HG03175 (cell line): Measurements from ENCODE around the gene CCDC112.
"Not testable (repeated sequence)": the region's sequence is repeated elsewhere in the genome, so short reads cannot be mapped to it uniquely, and the experiment has no call there.

Experiments
- ATAC-seq: cut with Tn5 transposase; IDR thresholded peaks from one replicate; pipeline ENCODE4 v1.9.1; 2021; ENCODE audit warnings: mild to moderate bottlenecking, moderate library complexity; ENCODE audit not compliant: unreplicated experiment

Gene CCDC112

DNA sequence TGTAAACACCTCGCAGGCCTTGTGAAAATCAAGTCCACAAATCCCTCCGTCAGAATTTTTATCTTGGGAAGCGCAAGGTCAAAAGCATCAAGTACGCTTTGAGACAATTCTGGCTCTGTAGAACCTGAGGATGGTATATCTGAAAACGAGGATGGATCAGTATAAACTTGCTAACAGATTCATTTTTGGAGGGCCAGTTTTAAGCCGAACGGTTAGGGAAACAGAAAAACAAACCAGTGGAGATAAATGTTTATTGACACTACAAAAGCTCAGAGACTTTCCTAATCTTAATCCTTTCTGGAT lies 33.4 kb downstream of the CCDC112 start:
- no peak for ATAC-seq

DNA sequence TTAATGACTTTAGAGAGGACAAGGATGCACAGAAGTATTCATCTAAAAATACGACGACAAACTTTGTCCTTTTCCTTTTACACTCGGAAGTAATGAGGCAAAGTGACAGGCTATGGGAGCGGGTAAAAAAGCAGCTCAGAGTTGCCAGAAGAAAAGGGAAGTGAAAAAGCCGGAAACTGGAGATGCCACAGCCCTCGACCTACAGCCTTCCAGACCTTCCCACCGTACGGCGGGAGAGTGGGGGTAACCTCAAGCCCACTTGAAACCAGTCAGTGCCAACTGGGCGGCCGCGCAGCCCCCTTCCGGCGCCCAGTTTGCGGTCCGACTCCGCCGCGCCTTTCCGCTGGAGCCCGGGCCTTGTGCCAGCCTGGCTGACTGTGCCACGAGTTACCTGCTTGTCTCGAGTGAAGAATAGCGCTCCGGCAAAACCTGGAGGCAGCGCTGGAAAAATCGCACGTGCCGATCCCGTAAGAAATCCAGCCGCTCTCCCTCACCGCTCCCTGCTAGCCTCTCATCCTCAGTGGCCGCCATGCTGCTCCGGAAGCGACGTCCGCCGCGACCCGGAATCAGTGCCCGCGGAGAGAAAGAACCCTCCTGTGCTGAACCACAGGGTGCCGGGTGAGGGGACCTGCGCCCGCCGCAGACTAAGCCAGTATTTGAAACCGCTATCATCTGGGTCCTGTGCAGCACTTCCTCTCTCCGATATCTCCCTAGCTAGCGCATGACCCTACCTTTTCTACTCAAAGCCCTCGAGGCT lies 34.0 kb downstream of the CCDC112 start, which contains the start of gene PGGT1B:
Gene PGGT1B, minus strand, starts transcription at position 557 of the 757 bp plus-strand sequence. Its CDS starts 26 bp downstream, at position 531.
- peak; percentile 89 for ATAC-seq

DNA sequence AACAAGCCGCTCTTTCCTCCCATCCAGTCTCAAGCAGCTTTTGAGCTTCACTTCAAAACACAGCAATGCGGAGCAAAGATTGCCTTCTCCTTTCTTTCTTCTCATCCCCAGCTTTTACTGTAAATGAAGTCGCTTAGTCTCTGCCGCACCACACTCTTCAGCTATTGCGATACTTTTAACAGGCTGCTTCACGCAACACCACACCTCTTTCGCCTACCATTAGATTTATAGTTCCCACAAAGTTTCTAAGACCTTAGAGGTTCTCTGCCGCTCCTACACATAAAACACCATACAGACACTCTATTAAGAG lies 34.5 kb downstream of the CCDC112 start:
- ATAC-seq, result peak; percentile 57

DNA sequence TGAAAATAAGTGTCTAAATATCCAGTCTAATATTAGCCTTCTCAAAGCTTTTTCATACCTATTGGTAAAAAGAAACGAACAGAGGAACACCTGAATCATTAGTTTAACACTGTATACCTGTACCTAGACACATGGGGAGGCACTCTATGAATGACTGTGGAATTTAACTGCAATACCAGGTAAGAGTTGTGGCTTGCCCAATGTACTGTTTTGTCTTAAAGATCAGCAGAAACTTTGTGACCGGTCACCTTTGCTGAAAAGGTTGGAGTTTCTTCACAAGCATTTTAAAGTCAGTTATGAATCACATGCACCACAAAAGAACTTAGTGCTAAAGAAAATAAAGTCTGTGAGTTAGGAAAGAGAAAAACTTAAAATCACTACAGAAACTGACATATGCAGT lies 36.2 kb downstream of the CCDC112 start:
- ATAC-seq, result no peak

DNA sequence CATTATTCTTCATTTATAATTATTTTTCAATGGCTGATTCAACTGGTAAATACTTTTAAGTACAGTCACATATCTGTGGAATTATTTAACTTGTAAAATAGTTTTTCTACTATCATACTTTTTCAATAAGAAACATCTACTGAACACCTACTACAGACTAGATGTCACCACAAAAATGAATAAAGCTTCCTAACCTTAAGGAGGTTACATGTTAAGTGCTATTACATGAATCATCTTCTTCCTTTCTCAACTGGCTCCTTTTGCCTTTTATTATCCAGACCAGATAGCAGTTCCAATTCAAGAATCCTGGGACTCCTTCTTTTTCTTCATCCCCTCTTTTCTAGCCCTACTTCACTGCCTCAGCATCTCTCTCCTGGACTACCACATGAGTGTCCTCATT lies 38.5 kb downstream of the CCDC112 start:
- no peak for ATAC-seq

DNA sequence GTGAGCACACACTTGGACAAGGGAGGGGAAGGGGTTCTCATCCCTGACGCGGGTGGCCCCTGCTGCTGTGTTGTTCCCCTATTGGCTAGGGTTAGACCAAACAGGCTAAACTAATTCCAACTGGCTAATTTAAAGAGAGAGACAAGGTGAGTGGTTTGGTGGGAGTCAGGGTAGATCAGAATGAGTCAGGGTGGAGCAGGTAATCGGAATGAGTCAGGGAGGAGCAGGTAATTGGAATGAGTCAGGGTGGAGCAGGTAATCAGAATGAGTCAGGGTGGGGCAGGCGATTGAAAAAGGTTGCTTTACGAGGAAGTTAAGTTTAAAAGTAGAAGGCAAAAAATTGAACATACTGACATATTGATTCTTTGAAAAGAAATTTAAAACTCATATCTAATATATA lies 47.1 kb downstream of the CCDC112 start:
- not testable (repeated sequence) for ATAC-seq

DNA sequence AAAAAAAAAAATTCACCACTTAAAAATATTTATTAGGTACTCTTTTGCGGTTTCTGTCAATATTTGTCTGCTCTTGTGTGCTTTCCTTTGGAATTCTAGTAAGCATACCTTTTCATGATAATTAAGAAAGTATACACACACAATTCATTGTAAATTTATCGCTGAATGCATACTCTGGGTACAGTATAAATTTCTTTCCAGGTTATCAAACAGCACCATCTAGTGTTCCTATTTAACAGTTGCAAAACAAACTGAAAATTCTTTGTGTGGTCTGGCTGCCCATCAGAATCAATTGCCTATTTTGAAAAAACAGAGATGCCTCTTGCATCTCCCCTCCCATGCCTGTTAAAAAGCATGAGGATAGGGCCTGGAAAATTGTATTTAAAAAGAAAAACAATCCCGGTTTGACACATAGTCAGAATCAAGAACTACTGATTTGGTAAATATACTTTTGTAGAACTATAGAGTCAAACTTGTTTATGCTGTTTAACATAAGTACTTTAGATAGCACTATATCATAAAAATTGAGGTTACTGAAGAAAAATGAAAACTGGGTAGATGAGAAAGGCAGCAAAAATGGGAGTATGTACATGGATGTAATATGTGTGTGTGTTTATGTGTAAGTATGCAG lies 50.0 kb downstream of the CCDC112 start:
- peak; percentile 62 for ATAC-seq

DNA sequence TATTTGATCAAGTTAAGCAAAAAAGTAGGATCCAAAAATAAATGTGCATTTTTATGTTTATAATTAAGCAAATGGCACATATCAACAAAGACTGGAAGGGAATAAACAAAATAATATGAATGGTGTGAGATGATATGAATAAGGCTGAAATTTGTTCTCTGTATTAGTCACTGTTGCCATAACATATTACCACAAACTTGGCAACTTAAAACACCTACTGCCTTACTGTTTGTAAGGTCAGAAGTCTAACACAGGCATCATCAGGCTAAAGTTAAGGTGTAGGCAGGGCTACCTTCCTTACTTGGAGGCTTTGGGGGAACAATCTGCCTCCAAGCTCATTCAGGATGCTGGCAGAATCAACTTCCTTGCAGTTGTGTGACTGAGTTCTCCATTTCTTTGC lies 53.0 kb downstream of the CCDC112 start:
- peak; percentile 86 for ATAC-seq

DNA sequence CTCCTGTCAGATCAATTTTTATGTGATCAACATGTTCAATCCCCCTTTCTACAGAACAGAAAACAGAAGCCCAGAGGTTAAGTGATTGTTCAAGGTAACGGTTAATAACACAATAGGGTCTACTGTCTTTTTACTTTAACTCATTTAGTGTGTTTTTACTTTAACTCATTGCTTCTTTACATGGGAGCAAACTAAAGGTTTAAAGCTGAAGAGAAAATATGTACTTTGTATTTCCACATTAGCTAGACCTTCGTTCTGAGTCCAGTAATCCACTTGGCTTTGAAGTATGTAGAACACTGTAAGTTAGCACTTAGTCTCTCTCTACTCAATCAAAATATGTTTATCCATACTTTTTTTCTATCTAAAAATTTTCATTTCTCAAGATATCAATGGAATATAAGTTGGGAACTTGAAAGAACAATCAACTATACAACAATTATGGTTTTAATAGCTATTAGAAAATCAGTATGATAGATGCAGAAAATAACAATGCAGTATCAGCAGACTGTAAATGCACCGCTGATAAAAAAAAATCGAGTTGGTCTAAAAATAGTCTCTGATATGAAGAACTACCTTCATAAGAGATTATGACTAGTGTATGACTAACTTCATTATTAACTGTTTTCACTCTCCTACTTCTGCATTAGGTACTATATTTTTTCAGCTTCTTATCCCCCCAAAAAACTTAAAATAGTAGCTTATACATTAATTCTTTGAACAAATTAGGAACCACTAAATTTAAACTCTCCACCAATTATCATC lies 54.4 kb downstream of the CCDC112 start:
- ATAC-seq, result no peak

DNA sequence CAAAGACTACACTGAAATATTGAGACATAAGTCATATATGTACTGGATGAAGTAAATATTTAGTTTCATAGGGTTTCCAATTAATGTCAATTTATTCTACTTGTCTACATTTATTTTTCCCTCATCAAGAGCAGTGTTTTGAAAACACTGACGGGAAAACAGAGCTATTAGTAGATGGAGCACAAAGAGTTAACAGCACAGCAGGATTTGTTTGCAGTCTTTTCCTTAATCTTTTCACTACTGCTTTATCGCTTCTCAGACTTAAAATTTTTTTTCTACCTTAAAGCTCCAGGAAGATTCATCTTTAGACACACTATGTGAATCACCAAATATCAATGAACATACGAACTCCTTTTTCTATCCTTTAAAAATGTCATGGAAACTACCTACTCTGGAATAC lies 59.4 kb downstream of the CCDC112 start:
- no peak for ATAC-seq

DNA sequence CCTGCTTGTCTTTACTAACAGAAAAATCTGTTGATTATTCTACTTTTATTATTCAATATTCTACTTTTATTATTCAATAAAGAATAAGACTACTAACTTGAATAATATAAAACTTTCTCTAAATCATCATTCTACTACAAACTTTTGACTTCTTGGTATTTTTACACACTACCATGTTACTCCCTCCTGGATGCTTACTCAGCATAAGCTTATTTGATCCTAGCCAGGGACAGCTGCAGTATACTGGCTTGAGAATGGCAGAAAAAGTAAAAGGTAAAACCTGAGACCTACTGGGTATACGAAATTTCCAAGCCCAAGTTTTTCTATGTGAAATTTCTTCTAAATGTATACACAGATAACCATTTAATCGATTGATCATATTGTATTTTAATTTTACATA lies 59.9 kb downstream of the CCDC112 start:
- ATAC-seq, result no peak

DNA sequence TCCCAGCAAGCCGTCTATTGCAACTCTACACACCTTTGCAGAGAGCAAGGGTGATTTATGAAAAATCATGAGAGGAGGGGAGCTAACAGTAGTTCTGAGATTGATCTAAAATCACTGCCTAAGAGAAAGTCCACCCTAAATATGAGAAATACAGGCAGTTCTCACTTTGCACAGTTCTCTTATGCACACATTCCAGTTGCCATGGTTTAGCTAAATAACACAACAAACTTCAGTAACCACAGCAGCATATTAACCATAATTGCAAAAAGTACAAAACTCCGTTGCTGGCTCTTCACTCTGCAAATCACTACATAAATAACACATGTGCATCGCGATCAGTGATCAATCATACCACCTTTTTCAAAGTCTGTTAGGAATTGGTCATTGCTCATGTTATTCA lies 64.9 kb downstream of the CCDC112 start:
- ATAC-seq, result no peak

DNA sequence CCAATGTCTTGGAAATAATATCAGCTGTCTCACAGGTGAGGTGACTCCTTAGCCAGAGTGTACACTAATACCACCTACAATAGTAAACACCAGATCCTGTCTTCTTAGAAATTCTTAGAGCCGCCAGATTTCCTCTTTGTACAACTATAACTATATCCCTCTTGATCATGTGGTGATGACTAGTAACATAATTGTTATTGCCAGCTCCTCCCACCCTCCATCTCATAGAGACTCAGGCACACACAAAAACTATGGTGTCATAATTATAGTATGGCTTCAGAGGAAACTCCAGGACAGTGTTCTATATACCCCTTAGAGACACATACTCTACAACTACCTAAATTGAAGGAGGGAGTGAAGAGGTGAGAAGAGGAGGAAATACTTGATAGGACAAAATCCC lies 66.8 kb downstream of the CCDC112 start:
- ATAC-seq, result no peak

DNA sequence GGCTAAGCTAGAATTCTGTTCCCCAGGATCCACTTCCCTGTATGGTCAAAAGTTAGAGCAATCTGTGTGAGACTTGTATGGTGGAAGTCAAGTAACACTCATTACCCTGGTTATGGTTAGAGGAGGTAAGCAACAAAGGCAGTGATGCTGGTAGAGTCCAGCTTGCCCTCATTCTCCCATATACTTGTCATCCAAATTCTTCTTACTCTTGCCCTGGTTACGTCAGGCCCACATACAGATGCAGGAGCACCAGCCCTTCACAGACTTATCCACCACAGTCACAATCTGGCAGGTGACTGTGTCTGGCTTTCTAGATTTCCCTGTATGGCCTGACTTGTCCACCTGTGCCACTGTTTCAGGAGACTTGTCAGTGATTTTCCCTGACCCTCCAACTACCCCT lies 69.2 kb downstream of the CCDC112 start:
- no peak for ATAC-seq
